Cardiac fibroblast (primary cell): ENCODE data around the gene MBNL2.

Experiments used
- DNase-seq, 2 donors: peaks; one replicate each; pipeline versions ENCODE4 v3.0.0 to v3.0.0-alpha.2; 2010; ENCODE audit warnings: low read depth in 2 of 2
- H3K4me3 ChIP-seq, 2 donors: replicated peaks in 1 of 2; 1 replicate in 1 of 2; 2 replicates in 1 of 2; pipeline ENCODE4 v1.5.1; 2011; ENCODE audit warnings: low read depth in 2 of 2, low read length in 2 of 2, mild to moderate bottlenecking in 2 of 2, moderate library complexity in 1 of 2
- TF ChIP-seq, protein P1 (sequence below): IDR thresholded peaks from one replicate; pipeline ENCODE4 v1.5.1; 2011; ENCODE audit warnings: low read depth, mild to moderate bottlenecking, low read length, inconsistent platforms

Gene MBNL2

DNA sequence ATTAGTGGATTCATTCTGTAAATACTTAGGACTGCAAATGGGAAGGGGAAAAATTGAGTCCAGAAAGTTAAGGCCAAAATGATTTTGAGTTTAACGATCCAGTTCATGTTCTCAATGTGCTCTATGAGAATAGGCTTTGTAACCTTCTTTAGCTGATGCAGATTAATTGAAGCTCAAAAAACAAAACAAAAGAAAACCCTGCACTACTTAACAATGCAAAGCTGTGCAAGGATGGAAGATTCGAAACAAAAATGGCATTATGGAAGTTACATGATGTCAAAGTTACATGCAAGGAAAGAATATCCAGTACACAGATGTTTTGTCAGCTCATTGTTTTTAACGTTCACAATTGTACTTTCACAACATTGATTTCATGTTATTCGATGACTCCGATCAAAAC is 132.7 kb downstream of the MBNL2 start:
- DNase-seq = no peak
- no peak overlapping the region for H3K4me3 ChIP-seq
- TF ChIP-seq, protein P1, sequence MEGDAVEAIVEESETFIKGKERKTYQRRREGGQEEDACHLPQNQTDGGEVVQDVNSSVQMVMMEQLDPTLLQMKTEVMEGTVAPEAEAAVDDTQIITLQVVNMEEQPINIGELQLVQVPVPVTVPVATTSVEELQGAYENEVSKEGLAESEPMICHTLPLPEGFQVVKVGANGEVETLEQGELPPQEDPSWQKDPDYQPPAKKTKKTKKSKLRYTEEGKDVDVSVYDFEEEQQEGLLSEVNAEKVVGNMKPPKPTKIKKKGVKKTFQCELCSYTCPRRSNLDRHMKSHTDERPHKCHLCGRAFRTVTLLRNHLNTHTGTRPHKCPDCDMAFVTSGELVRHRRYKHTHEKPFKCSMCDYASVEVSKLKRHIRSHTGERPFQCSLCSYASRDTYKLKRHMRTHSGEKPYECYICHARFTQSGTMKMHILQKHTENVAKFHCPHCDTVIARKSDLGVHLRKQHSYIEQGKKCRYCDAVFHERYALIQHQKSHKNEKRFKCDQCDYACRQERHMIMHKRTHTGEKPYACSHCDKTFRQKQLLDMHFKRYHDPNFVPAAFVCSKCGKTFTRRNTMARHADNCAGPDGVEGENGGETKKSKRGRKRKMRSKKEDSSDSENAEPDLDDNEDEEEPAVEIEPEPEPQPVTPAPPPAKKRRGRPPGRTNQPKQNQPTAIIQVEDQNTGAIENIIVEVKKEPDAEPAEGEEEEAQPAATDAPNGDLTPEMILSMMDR = no peak

- no peak overlapping the region for H3K4me3 ChIP-seq
- TF ChIP-seq, protein P1 = no peak
These were observed 134.5 kb downstream of the MBNL2 start for GRCh38 chr13:97356592-97356991.

GRCh38 chr13:97359181-97360057 is 137.3 kb downstream of the MBNL2 start:
- H3K4me3 ChIP-seq = no peak overlapping the region
- TF ChIP-seq, protein P1 = peak; percentile 81
- peak; percentile 87 to 90 for DNase-seq

More at GRCh38 chr13:97356592-97356991, 134.5 kb downstream of the MBNL2 start:
- no peak for DNase-seq

DNA sequence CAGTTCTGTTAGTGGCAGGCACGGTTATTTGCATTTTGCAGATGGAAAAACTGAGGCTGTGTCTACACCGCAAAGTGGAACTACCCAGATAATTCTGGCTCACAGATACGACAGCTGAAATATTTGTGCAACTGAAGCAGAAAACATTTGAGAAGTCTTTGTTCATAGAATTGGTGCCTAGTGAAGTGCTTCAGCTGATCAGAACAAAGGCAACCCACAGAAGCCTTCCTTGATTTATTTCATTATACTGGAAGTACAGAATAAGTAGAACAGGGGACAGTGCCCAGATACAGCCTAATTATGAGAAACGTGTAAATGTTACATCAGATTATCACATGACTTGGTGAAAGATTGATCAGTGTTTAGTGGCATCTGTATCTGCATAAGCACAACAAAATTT is 138.5 kb downstream of the MBNL2 start:
- no peak for DNase-seq
- TF ChIP-seq, protein P1 = no peak
- no peak overlapping the region for H3K4me3 ChIP-seq

GRCh38 chr13:97364031-97364430 is 141.9 kb downstream of the MBNL2 start:
- no peak overlapping the region for H3K4me3 ChIP-seq
- DNase-seq = no peak
- TF ChIP-seq, protein P1 = no peak

GRCh38 chr13:97364827-97365226 is 142.7 kb downstream of the MBNL2 start:
- TF ChIP-seq, protein P1 = no peak
- DNase-seq = no peak
- H3K4me3 ChIP-seq = no peak overlapping the region
